HG03135 (cell line): ENCODE data around the gene TMCO5A.

Experiments used
- ATAC-seq: cut with Tn5 transposase; IDR thresholded peaks from one replicate; pipeline ENCODE4 v1.9.1; 2021; ENCODE audit warnings: mild to moderate bottlenecking, moderate library complexity; ENCODE audit not compliant: unreplicated experiment

The TMCO5A gene

DNA sequence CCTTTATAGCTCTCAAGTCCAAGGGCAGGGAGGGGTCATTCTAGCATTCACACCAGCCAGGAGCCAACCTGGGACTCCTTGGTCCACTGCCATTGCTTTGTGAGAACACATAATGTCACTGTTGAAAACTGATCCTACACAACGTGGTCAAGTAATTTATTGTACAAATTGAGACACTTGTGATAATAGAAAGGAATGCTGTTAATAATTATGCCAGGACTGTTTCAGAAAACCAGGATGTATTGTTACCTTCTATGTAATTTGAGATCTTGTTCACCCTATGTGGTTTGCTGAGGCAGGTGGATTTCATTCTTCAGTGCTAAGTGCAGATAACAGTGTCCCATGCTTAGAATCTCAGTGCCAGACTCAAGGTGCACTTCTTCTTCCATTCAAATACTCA, 33.3 kb downstream of the TMCO5A start:
- no peak for ATAC-seq

DNA sequence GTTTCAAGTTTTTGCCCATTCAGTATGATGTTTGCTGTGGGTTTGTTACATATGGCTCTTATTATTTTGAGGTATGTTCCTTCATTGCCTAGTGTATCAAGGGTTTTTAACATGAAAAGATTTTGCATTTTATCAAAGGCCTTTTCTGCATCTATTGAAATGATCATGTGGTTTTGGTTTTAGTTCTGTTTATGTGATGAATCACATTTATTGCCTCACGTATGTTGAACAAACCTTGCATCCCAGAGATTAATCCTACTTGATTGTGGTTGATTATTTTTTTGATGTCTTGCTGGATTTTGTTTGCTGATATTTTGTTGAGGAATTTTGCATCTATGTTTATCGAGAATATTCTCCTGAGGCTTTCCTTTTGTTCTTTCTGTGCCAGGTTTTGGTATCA, 39.4 kb downstream of the TMCO5A start:
- ATAC-seq, result no peak

DNA sequence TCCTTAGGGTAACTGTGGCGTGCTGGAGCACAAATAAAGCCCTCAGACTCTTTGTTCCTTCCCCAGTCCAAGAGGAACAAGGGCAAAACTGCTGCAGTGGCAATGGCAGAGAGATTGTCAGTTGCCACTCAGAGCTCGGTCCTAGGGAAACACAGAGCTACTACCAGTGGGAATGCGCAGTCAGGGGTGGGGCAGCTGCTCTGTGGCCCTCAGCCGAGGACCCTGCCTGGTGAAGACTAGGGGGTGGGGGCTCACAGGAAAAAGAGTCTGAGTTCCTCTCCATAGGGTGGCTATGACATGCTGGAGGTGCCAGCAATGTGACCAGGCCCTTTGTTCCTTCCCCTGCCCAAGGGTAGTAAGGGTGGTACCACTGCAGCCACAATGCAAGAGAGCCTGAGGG, 43.8 kb downstream of the TMCO5A start:
- ATAC-seq, result no peak

DNA sequence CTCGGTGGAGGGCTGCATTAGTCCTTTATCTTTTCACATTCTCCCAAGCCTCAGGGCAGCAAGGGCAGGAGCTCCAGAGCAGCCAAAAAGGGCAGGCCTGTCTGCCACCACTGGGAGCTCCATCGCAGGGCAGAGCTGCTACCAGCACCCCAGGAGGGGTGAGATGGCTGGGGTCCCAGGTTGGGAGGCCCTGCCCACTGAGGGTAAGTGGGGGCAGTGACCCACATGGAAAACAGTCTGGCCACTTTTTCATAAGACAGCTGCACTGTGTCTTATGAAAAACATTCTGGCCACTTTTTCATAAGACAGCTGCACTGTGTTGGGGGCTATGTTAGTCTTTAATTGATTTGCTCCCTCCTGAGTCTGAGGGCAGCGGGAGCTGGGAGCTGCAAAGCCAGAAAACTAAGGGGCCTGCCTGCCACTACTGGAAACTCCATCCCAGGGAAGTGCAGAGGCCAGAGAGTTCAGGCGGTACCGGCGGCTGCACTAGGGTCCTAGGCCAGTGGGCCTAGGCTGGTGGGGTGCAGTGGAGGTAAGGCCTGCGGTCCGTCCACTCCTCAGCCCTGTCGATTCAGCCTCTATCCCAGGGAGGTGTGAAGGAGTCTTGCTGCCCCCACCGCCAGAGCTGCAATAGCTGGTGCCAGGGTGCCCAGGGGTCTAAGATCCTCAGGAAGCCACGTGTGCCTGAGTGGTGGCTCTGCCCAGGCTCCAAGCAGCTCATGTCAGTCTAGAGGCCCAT, 45.4 kb downstream of the TMCO5A start:
- no peak for ATAC-seq

DNA sequence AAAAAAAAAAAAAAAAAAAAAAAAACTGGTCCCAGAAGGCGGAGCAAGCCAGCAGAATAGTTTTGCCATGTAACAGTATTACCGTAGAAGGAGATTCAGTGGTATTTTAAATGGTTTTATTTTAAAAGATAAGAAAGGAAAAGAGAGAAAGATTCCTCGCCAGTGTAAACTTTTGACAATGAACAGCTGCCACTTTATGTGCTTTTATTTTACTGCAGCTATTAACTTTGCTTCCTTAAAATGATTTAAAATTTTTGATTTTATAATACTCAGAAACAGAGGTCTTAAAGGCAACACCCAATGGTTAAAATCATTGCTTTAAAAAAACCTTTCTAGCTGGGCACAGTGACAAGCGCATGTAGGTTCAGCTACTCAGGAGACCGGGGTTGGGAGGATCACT, 46.8 kb downstream of the TMCO5A start:
- no peak for ATAC-seq

DNA sequence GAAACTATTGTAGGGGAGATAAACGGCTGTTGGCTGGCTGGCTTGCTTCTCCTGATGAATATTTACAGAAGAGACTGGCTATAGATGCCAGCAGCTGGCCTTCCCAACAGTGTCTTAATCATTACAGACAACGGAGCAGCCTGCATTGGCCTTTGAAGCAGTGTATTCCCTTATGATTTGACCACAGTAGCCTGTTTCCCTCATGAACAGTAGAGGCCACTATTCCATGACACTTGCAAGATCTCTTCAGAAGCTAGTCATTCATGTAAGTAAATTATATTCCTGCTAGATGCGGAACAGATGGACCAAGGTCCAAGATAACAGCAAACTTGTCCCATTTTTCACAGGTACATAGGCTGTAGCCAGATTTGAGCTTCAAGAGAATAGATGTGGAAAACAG, 47.3 kb downstream of the TMCO5A start:
- no peak for ATAC-seq

DNA sequence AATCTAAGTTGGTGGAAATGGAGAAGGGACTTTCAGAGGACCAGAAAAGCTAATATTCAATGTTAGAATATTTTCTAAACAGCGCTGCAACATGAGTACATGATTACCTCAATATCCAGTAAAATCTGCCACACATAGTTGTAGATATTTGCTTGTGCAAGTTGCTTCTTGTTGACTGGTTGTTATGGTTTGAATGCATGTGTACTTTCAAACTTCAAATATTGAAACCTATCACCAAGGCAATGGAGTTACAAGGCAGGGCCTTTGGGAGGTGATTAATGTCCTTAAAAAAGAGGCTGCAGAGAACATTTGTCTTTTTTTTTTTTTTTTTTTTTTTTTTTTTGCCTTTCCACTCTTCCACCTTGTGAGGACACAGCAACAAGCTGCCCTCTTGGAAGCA, 49.9 kb downstream of the TMCO5A start:
- ATAC-seq, result no peak

DNA sequence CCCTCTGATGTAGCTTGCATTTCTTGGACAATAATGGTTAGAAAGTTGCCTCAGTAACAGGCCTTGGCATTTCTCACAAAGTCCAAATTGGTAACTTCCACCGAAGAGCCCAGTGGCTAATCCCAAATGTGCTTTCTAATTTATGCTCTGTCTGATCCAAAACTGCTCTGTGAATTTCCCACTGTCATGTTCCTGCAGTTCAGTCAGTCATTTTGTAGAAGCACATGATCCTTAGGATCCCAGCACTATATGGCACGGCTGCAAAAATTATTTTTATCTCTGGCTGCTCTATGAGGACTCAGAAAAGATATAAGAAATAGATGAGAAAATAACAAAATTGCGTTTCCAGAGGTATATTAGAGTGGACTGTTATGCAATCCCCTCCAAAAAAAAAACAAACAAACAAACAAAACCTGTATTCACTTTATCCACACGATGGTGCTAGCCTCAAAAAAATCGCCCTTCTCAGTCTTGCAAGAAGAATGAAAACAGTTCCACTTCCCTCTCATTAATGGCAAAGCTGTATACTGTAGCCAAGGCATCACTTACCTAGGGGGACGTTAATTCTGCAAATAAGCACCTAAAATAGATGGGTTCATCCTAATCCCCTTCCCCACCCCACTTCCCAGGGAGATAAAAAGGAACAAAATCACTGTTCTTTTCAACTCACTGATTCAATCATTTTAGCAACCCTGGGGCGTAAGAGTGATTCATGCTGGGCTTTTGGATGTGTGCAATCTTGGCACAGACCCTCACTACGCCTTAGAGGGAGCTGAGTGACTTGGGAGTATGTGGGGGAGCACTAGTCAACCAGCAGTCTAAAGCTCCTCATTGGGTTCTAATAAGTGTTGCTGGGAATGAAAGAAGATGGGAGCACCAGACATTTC, 61.3 kb downstream of the TMCO5A start:
- no peak for ATAC-seq
